GM21825 (cell line): Measurements from ENCODE around the gene ZNF385A.
A peak's percentile ranks its signal among the peaks of the same experiment; 100 is the strongest.

Source experiments
- ATAC-seq: cut with Tn5 transposase; IDR thresholded peaks from one replicate; pipeline ENCODE4 v1.9.1; 2021; ENCODE audit warnings: mild to moderate bottlenecking, moderate library complexity; ENCODE audit not compliant: unreplicated experiment

ZNF385A gene

DNA sequence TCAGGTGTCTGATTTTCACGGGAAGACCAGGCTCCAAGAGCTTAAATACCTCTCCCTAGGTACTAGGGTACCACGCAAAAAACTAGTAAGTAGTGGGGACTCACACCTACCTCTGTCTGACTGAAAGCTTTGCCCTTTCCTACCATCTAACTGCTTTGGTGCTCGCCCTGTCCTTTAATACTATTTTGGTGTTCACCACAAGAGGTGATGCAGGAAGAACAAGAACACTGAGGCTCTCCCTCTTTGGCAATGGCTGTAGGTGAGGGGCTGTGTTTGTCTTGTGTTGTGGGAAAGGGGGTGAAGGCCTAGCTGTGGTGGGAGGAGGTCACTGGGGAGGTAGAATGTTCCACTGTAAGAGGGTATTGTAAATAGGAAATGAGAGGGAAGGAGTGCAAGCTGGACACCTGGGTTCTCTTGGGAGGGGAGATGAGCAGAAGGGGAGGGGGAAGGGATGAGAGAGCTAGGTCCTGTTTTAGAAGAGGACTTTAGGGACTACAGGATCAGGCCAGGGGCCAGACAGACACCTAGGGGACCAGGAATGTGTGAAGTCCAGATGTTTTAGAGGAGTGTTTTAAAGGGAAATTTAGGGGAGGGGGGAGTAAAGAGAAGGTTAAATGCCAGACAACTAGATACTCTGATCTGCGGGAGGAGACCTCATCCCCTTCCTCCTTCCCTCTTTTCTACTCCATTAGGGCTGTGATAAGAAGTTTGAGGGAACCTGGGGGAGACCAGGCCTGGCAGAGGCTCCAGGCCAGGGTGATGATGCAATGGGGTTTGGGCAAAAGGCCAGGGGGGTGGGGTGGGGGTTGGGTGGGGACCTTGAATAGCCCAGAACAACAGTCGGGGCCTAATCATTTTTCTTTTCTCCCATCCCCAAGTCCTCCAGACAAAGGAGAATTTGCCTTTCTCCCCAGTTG is 32.4 kb upstream of the ZNF385A start:
- no peak for ATAC-seq

GRCh38 chr12:54415221-54415929 is 30.8 kb upstream of the ZNF385A start:
- no peak for ATAC-seq

GRCh38 chr12:54413284-54414190 is 29.0 kb upstream of the ZNF385A start:
- ATAC-seq: peak; percentile 72

GRCh38 chr12:54412786-54413185 is 28.3 kb upstream of the ZNF385A start:
- no peak for ATAC-seq

GRCh38 chr12:54412348-54412747 is 27.8 kb upstream of the ZNF385A start:
- ATAC-seq: no peak

GRCh38 chr12:54411391-54412241 is 27.1 kb upstream of the ZNF385A start:
- ATAC-seq: no peak

GRCh38 chr12:54409267-54409666 is 24.7 kb upstream of the ZNF385A start:
- ATAC-seq: no peak

DNA sequence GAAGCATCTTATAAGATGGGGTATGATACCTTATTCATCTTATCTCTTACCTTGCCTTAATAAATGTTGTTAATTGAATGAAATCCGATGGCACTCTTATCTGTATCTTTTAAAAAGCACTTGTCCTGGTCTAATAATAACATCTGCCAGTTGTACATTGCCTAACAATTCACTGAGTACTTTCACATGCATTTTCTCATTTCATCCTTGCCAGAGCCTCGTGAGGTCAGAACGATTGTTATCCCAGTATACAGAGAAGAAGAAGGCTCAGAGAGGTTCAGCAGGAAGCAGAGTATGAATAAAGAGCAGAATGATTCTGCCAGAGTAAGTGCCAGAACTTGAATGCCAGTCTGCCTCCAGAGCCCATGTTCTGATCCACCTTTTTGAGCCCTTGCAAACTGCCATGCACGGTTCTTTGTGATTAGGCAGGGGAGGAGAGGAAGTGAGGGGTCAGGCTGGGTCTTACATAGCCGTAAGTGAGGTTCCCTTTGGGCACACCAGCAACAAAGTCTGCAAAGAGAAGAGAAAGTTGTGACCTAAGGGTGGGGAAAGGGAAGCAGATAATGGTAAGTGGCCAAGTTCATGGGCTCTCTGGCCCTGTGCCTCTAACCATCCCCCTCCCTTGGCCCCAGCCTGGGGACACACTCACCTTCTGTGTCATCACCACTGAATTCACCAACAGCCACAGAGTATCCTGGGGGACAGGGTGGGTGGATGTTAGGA is 22.8 kb upstream of the ZNF385A start:
- no peak for ATAC-seq

- no peak for ATAC-seq
Observed at GRCh38 chr12:54405573-54405972, 21.0 kb upstream of the ZNF385A start.

- ATAC-seq: no peak
Observed at GRCh38 chr12:54405106-54405505, 20.6 kb upstream of the ZNF385A start.

DNA sequence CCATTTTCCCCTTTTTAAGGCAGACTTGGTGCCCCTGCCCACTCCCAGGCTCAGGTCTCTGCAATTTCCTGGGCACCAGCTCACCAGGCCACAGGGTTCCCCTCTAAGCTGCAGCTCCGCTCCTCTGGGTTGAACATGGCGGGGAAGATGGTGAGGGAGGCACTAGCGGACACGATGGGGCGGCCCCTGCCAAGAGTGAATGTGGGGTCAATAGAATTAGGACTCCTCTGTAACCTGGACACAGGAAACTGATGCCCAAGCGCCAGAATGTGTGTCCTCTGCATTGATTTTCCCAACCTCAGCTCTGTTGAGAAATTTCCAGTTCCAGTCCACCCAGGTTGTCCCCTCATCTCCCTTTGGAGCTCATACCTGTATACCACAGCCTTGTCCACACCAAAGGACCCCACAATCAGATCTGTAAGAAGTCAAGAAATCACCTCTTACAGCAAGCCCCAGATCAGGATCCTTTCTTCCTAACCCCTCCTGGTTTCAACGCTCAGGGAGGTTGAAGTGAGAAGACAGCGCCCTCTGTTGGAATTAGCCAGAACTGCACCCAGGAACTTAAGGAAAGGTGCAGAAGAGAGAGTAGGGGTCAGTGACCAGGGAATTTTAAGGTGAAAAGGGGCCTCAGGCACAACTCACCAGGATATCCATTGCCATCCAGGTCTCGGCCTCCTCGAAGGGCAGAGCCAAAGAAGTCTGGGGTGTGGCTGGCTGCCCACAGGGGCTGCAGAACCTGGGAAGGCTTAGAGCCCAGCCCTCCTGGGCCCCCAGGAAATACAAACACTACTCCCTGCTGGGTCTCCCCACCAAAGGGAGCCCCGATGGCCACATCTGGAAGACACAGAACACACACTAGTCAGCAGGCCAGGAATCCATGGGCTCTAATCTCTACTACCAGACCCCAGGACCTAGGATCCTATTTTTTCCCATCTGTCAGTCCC is 19.8 kb upstream of the ZNF385A start:
- no peak for ATAC-seq

DNA sequence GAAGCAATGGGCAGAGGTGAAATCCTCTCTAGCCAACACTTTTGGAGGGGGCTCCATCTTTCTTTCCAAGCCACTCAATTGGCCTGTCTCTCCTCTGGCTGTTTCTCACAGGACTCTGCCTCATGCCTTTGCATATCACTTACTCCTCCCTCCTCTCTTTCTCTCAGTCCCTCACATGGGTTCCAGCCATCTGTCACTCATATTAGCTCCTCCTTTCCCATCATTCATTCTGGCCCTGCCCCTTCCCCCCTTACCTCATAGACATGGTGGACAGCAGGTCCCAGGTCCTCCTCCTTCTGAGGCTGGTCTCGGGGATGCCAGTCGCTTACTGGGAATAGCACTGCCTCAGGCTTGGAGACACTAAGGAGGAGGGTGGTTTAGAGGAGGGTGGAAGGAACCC is 16.6 kb upstream of the ZNF385A start:
- no peak for ATAC-seq

DNA sequence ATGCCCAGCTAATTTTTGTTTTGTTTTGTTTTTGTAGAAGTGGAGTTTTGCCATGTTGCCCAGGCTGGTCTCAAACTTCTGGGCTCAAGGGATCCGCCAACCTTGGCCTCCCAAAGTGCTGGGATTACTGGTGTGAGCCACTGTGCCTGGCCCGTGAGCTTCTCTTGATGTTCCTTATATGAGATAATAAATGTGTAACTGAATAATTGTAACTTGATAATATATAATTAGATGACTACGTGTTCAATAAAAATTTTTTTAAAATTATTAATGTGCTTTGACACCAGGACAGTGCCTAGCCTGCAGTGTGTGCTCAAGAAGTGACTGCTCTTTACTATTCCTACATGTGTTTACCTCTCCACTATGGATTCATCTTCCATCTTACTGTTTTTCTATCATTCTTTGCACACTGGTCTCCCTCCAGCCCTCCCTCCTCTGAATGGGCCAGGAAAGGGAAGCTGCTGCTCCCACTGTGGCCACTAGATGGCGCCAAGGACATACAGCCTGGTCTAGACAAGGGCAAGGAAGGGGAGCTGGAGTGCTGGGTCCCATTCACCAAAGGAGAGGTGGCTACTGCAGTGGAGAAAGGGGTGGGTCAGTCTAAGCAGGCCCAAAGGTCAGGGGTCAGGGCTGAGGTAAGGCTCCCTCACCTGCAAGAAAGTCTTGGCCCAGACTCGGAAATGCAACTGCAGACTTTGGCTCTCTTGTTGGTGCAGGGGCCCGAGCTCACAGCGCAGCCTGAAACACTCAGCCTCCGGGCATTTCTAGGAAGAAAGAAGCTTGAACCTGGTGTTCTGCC is 14.7 kb upstream of the ZNF385A start:
- peak; percentile 50 for ATAC-seq

GRCh38 chr12:54398218-54398617 is 13.7 kb upstream of the ZNF385A start:
- no peak for ATAC-seq

GRCh38 chr12:54397157-54397556 is 12.6 kb upstream of the ZNF385A start:
- ATAC-seq: no peak

- no peak for ATAC-seq
Observed at GRCh38 chr12:54395545-54395944, 11.0 kb upstream of the ZNF385A start.

DNA sequence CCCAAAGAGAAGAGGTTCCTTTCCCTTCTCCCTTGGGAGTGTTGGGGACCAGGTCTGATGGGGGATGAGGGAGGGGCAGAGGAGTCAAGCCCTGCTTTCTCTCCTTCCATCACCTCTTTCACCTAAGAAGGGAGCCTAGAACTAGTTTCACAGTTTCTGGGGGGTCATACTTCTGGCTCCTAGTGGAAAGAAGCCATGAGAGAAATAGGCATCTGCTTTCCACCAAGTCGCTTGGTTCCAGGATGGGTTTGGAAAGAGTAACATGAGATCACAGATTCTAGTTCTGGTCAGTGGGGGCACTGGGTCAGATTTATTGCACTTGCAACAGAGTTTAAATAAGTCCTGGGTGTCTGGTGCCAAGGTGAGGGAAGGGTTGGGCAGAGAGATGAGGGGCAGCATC is 10.5 kb upstream of the ZNF385A start:
- ATAC-seq: no peak

DNA sequence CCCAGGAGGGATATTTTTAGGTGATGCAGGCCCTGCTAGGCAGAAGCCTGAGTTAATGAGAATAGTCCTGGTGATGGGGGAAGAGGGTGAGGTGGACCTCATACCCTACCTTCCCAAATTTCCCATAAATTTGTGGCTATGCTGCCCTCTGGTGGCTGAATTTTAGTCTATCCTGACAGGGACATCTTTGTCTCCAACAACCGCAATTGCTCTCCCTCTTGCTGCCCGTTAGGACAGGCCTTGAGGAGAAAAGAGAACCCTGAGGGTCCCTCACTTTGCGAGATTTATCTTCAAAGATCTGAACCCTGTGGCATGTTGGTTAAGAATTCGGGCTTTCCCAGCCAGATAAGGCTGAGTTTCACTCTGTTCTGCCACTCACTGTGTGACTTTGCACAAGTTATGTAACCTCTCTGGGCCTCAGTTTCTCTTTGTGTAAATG is 9.8 kb upstream of the ZNF385A start:
- ATAC-seq: no peak
